Right renal cortex interstitium (tissue), 3 donors: ENCODE measurements around the gene FST. TPM values are rescaled to one million over a fixed set of nuclear protein-coding genes. Genes with fewer than 3 reads are reported as not detected.
A peak's percentile ranks its signal among the peaks of the same experiment; 100 is the strongest.

Experiments used
- DNase-seq, 3 donors: peaks; one replicate each; pipeline ENCODE4 v3.0.0-alpha.2; 2013; ENCODE audit warnings: low read depth in 3 of 3, low spot score in 2 of 3
- polyA plus RNA-seq, 3 donors: library from polyadenylated mRNA; unstranded; fragments of 120-200 nt; gene quantifications; one replicate each; pipeline ENCODE4 v1.2.1, GENCODE V29; 2013; ENCODE audit not compliant: insufficient read length in 3 of 3

Gene FST
- polyA plus RNA-seq, 3 donors: 17.7 to 26.6 (median 25.8) TPM

GRCh38 chr5:53472720-53473510 lies 7.5 kb upstream of the FST start:
- DNase-seq: no peak

GRCh38 chr5:53473633-53474032 lies 6.8 kb upstream of the FST start:
- no peak for DNase-seq

GRCh38 chr5:53475320-53475719 lies 5.1 kb upstream of the FST start:
- no peak for DNase-seq

GRCh38 chr5:53476019-53476418 lies 4.4 kb upstream of the FST start:
- no peak for DNase-seq

GRCh38 chr5:53476531-53477480 lies 3.6 kb upstream of the FST start:
- DNase-seq: no peak

GRCh38 chr5:53478411-53479044 lies 1.9 kb upstream of the FST start:
- peak; percentile 51 to 71 (median 69) for DNase-seq

- DNase-seq: peak in 2 of 3 donors; percentile 7 to 15
Observed at GRCh38 chr5:53479045-53479589, 1.3 kb upstream of the FST start.

- DNase-seq: peak; percentile 20 to 54 (median 34)
Observed at GRCh38 chr5:53479590-53480415, 626 bp upstream of the FST start.

- peak in 2 of 3 donors; percentile 6 to 15 for DNase-seq
Observed at GRCh38 chr5:53481159-53481886, 894 bp downstream of the FST start.

GRCh38 chr5:53481887-53482716 lies 1.7 kb downstream of the FST start:
- peak; percentile 12 to 27 (median 21) for DNase-seq

GRCh38 chr5:53482717-53483638 lies 2.5 kb downstream of the FST start:
- DNase-seq: peak; percentile 16 to 36 (median 25)

GRCh38 chr5:53487436-53487835 lies 7.0 kb downstream of the FST start:
- no peak for DNase-seq

- peak in 2 of 3 donors; percentile 23 to 38 for DNase-seq
Observed at GRCh38 chr5:53488195-53488722, 7.8 kb downstream of the FST start.

- no peak for DNase-seq
Observed at GRCh38 chr5:53490747-53491146, 10.3 kb downstream of the FST start.

- DNase-seq: no peak
Observed at GRCh38 chr5:53501054-53501453, 20.6 kb downstream of the FST start.

GRCh38 chr5:53503562-53504218 lies 23.3 kb downstream of the FST start:
- DNase-seq: no peak
